ENCODE data around the gene AGBL5. TPM values are rescaled to one million over a fixed set of nuclear protein-coding genes. Genes with fewer than 3 reads are reported as not detected.

AGBL5 gene
- total RNA-seq, 1 experiment from 2014 or later = 55.4 TPM

GRCh38 chr2:27076323-27076722, 24.9 kb downstream of the AGBL5 start:
- TF ChIP-seq, protein P1, sequence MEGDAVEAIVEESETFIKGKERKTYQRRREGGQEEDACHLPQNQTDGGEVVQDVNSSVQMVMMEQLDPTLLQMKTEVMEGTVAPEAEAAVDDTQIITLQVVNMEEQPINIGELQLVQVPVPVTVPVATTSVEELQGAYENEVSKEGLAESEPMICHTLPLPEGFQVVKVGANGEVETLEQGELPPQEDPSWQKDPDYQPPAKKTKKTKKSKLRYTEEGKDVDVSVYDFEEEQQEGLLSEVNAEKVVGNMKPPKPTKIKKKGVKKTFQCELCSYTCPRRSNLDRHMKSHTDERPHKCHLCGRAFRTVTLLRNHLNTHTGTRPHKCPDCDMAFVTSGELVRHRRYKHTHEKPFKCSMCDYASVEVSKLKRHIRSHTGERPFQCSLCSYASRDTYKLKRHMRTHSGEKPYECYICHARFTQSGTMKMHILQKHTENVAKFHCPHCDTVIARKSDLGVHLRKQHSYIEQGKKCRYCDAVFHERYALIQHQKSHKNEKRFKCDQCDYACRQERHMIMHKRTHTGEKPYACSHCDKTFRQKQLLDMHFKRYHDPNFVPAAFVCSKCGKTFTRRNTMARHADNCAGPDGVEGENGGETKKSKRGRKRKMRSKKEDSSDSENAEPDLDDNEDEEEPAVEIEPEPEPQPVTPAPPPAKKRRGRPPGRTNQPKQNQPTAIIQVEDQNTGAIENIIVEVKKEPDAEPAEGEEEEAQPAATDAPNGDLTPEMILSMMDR (conservative IDR thresholded peaks at IDR 0.05) = no peak
- no peak overlapping the region for H3K27ac ChIP-seq (ENCODE audit: insufficient read length, low read depth, low read length)
- H2BK12ac ChIP-seq (ENCODE audit: insufficient read length, low read depth, low read length) = no peak overlapping the region
- no CpG with 5 or more reads among the region's 4 CpGs for WGBS (ENCODE audit: extremely low coverage, insufficient read length, low lambda C conversion rate)
- peaks cover 19 to 35% of the 10 kb centered on the region in 2 experiments for H3K4me1 Mint-ChIP-seq
- H3K36me3 Mint-ChIP-seq (ENCODE audit: insufficient read depth in 1 of 3, low read depth in 3 of 3) = no peaks in the 10 kb centered on the region
- H2BK120ac ChIP-seq (ENCODE audit: low read depth, low read length, poor library complexity, severe bottlenecking) = no peak overlapping the region
- no peaks in the 10 kb centered on the region for H3K9me3 Mint-ChIP-seq
- H3K4ac ChIP-seq (ENCODE audit: low read depth, low read length) = no peak overlapping the region
- H3K27ac Mint-ChIP-seq = no peak overlapping the region
- H2BK20ac ChIP-seq (ENCODE audit: low read depth, low read length, poor library complexity, severe bottlenecking) = no peak overlapping the region
- H4K20me1 ChIP-seq (ENCODE audit: control insufficient read depth, insufficient read depth, insufficient read length) = no peaks in the 10 kb centered on the region
- H2AFZ ChIP-seq (ENCODE audit: low read length) = no peak overlapping the region
- no peak overlapping the region for H2BK5ac ChIP-seq (ENCODE audit: insufficient read length, low read length)
- no peak overlapping the region for H4K91ac ChIP-seq (ENCODE audit: insufficient read length, low read depth, low read length)
- H3K4me1 ChIP-seq (ENCODE audit: insufficient read depth, low read length) = no peaks in the 10 kb centered on the region
- H4K8ac ChIP-seq (replicated peaks; ENCODE audit: insufficient read length, low read depth, low read length) = no peak overlapping the region
- H3K23me2 ChIP-seq (ENCODE audit: insufficient read length, low read depth, low read length, poor library complexity, severe bottlenecking) = peaks cover 7% of the 10 kb centered on the region
- no peak overlapping the region for H3T11ph ChIP-seq (ENCODE audit: low read length)
- H3K9me3 ChIP-seq (ENCODE audit: control insufficient read depth, low read depth, low read length) = no peaks in the 10 kb centered on the region
- H3K14ac ChIP-seq (ENCODE audit: insufficient read depth, low read length) = no peak overlapping the region
- peaks cover 20% of the 10 kb centered on the region for H3K27me3 Mint-ChIP-seq (ENCODE audit: low read depth)
- H3K27me3 ChIP-seq (ENCODE audit: insufficient read depth, low read length) = no peaks in the 10 kb centered on the region
- H3K18ac ChIP-seq (ENCODE audit: insufficient read length, low read depth, low read length) = no peak overlapping the region
- H3K9ac ChIP-seq (ENCODE audit: extremely low read depth, insufficient read length, low read length) = no peak overlapping the region
- H4K5ac ChIP-seq (ENCODE audit: insufficient read length, low read depth, low read length) = no peak overlapping the region
- no peaks in the 10 kb centered on the region for H3K79me1 ChIP-seq (ENCODE audit: insufficient read depth, low read depth, low read length, poor library complexity, severe bottlenecking)
- H2BK15ac ChIP-seq (ENCODE audit: low read depth, low read length) = no peak overlapping the region
- no peak overlapping the region for H3K4me3 Mint-ChIP-seq
- no peak for DNase-seq
- H3K23ac ChIP-seq (ENCODE audit: insufficient read length, low read depth, low read length) = no peak overlapping the region
- H3K4me2 ChIP-seq (ENCODE audit: insufficient read depth, insufficient read length, low read length) = no peak overlapping the region
- no peak overlapping the region for H3K56ac ChIP-seq (ENCODE audit: insufficient read length, low read depth, low read length)
- no peak overlapping the region for H2AK5ac ChIP-seq (ENCODE audit: insufficient read length, low read length)
- H3K79me2 ChIP-seq (ENCODE audit: insufficient read depth, low read length) = no peaks in the 10 kb centered on the region
